DOHH2 (cell line): ENCODE results near the gene PHF2.

Experiments
- CTCF ChIP-seq: fragments of 200-600 bp; sonication (generic); IDR thresholded peaks from one replicate; pipeline ENCODE4 v1.5.1; 2014; ENCODE audit warnings: antibody characterized with exemption, mild to moderate bottlenecking, low read depth, low read length; ENCODE audit not compliant: poor library complexity, severe bottlenecking
- EZH2phosphoT487 ChIP-seq: fragments of 200-600 bp; sonication (generic); IDR thresholded peaks from 2 replicates; pipeline ENCODE4 v1.6.1; 2017; ENCODE audit warnings: borderline replicate concordance, mild to moderate bottlenecking, antibody characterized with exemption, low read length, moderate library complexity, mixed read lengths

GRCh38 chr9:93555370-93555769 lies 21.0 kb upstream of the PHF2 start:
- TF ChIP-seq CTCF (no peak), EZH2phosphoT487 (no peak)
